Body of pancreas (tissue), 4 donors: ENCODE results near the gene LACTBL1. TPM values are rescaled to one million over a fixed set of nuclear protein-coding genes. Genes with fewer than 3 reads are reported as not detected.

Experiments
- ATAC-seq: fragments of 150-250 bp; one replicate; pipeline ENCODE4 v1.9.1; 2016
- DNase-seq, 4 donors: peaks; one replicate each; pipeline ENCODE4 v3.0.0-alpha.2; 2019
- H3K27ac ChIP-seq, 4 donors: fragments of 200-600 bp; sonication (generic); 1 replicate in 3 of 4; 2 replicates in 1 of 4; pipeline versions ENCODE4 v1.5.1 to v1.6.1; 2016 to 2019; ENCODE audit warnings: mild to moderate bottlenecking in 1 of 4, mixed read lengths in 1 of 4, moderate library complexity in 1 of 4
- H3K27me3 ChIP-seq, 2 donors: fragments of 200-600 bp; sonication (generic); one replicate each; pipeline ENCODE4 v1.6.0; 2016; ENCODE audit warnings: mild to moderate bottlenecking in 1 of 2
- H3K36me3 ChIP-seq, 2 donors: fragments of 200-600 bp; sonication (generic); replicated peaks in 1 of 2; 2 replicates each; pipeline ENCODE4 v1.5.1; 2016; ENCODE audit warnings: low read depth in 2 of 2; ENCODE audit not compliant: insufficient read depth in 1 of 2
- H3K4me1 ChIP-seq: fragments of 200-600 bp; sonication (generic); one replicate; pipeline ENCODE4 v1.6.0; 2016
- H3K4me3 ChIP-seq, 2 donors: fragments of 200-600 bp; sonication (generic); 1 replicate in 1 of 2; 2 replicates in 1 of 2; pipeline ENCODE4 v1.5.1; 2016 to 2019
- H3K9me3 ChIP-seq, 3 donors: fragments of 200-600 bp; sonication (generic); 1 replicate in 2 of 3; 2 replicates in 1 of 3; pipeline ENCODE4 v1.5.1; 2016
- CTCF ChIP-seq, 7 experiments: fragments of 450-650 bp in 4 of 7; fragments of 200-600 bp in 3 of 7; sonication (generic) in 3 of 7; IDR thresholded peaks; one replicate each; pipeline ENCODE4 v1.5.1; 2016 to 2019; ENCODE audit warnings: antibody characterized with exemption in 7 of 7
- POLR2A ChIP-seq, 3 donors: fragments of 450-650 bp; IDR thresholded peaks; one replicate each; pipeline ENCODE4 v1.6.1; 2016; ENCODE audit warnings: antibody characterized with exemption in 3 of 3, mild to moderate bottlenecking in 2 of 3
- WGBS, 2 donors: methylation state at CpG; one replicate each; pipeline ENCODE4 v1.1.5; 2017; 5-methylcytosine and 5-hydroxymethylcytosine counted together
- intact Hi-C: fragments of 100-400 bp; cut with DNase I; formaldehyde crosslinking; loops from one replicate; pipeline ENCODE4 v1.15.1; 2023
- total RNA-seq, 2 donors: library from RNA; depleted of rRNA; stranded (reverse); fragments of >200 nt; gene quantifications; one replicate each; pipeline ENCODE4 v1.1.0, GENCODE V29; 2016

Gene LACTBL1, protein sequence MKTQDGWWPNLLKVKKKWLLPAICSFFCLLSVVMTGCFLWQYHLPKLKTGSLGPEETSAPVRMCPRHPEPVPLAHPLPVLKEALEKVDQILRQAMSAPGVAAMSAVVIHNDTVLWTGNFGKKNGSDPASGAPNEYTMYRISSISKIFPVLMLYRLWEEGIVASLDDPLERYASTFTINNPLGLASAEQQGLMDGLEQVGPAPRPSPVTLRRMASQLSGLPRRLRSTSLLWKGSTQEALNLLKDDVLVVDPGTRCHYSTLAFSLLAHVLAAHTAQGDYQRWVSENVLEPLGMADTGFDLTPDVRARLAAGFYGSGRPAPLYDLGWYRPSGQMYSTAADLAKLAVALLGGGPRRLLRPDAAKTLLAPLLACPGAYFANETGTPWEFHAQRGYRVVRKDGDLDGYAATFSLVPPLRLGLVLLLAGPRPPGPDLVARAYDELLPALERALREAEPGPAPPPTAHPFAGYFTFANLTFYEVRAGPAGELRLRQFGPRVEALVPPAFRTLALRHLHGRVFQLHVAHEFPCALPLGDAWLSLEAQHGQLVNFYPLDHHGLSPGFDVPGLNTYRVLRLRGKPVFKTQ
- total RNA-seq, result not detected

- no peak within 1 kb of the TSS for H3K27ac ChIP-seq
- TF ChIP-seq POLR2A (IDR thresholded peaks at IDR 0.05), result no peak
- no peak for TF ChIP-seq CTCF (IDR thresholded peaks at IDR 0.05)
- DNase-seq (no peak), ATAC-seq (no peak)
- intact Hi-C loops, result loop anchor here (10.0 kb wide), 1 partner anchor 212 kb away; no protein-coding TSS in a partner anchor
- no peaks in the 10 kb centered on the region for H3K27me3 ChIP-seq
- 79 to 88% methylated on average over 3 to 5 of the region's 5 CpGs for WGBS, 2 donors
- peaks cover 6% of the 10 kb centered on the region for H3K4me1 ChIP-seq
- no peaks in the 10 kb centered on the region for H3K9me3 ChIP-seq
- H3K4me3 ChIP-seq, result no peak within 1 kb of the TSS
- H3K36me3 ChIP-seq, result no peaks in the 10 kb centered on the region
Measured at GRCh38 chr1:22972760-22973159, at the start of gene LACTBL1. LACTBL1 (minus strand) TSS chr1:22972866; CDS start chr1:22972316, 550 bp downstream.

GRCh38 chr1:23021834-23022233 is 49.2 kb upstream of the LACTBL1 start:
- DNase-seq (no peak), ATAC-seq (no peak)
- TF ChIP-seq POLR2A (IDR thresholded peaks at IDR 0.05) (no peak), CTCF (IDR thresholded peaks at IDR 0.05) (no peak)
- WGBS, 2 donors, result 82 to 91% methylated on average over 2 of the region's 2 CpGs
- Histone ChIP-seq H3K4me3 (no peak overlapping the region), H3K9me3 (peaks cover 0 to 10% (median 0%) of the 10 kb centered on the region in 3 donors), H3K27me3 (no peaks in the 10 kb centered on the region), H3K4me1 (peaks cover 19% of the 10 kb centered on the region), H3K27ac (no peak overlapping the region), H3K36me3 (no peaks in the 10 kb centered on the region)
- intact Hi-C loops, result no loop called here

GRCh38 chr1:23020706-23021405 is 48.2 kb upstream of the LACTBL1 start:
- no peak for TF ChIP-seq POLR2A (IDR thresholded peaks at IDR 0.05)
- TF ChIP-seq CTCF (IDR thresholded peaks at IDR 0.05), result no peak
- WGBS, 2 donors, result 36% methylated on average over 7 of the region's 7 CpGs
- peaks cover 19% of the 10 kb centered on the region for H3K4me1 ChIP-seq

GRCh38 chr1:23019863-23020625 is 47.4 kb upstream of the LACTBL1 start:
- Histone ChIP-seq H3K27ac (peak overlapping the region; percentile 68 to 95 (median 94)), H3K27me3 (no peaks in the 10 kb centered on the region), H3K4me1 (peaks cover 12% of the 10 kb centered on the region), H3K9me3 (peaks cover 0 to 10% (median 0%) of the 10 kb centered on the region in 3 donors), H3K4me3 (peak overlapping the region; percentile 78 to 95), H3K36me3 (no peaks in the 10 kb centered on the region)
- ATAC-seq (peak; percentile 5), DNase-seq (peak; percentile 26 to 50 (median 34))
- 0 to 1% methylated on average over 32 to 42 of the region's 42 CpGs for WGBS, 2 donors
- TF ChIP-seq CTCF (IDR thresholded peaks at IDR 0.05) (no peak), POLR2A (IDR thresholded peaks at IDR 0.05) (no peak)
- intact Hi-C loops, result no loop called here

More at GRCh38 chr1:23020706-23021405, 48.2 kb upstream of the LACTBL1 start:
- no peak for DNase-seq
- peaks cover 0 to 10% (median 0%) of the 10 kb centered on the region in 3 donors for H3K9me3 ChIP-seq
- H3K36me3 ChIP-seq, result no peaks in the 10 kb centered on the region
- intact Hi-C loops, result no loop called here
- no peak overlapping the region for H3K27ac ChIP-seq
- H3K27me3 ChIP-seq, result no peaks in the 10 kb centered on the region
- H3K4me3 ChIP-seq, result no peak overlapping the region
- ATAC-seq, result no peak
